Endothelial cell of hepatic sinusoid (primary cell): ENCODE measurements around the gene NANOS2.

Experiments used
- in situ Hi-C: cut with HindIII; loops from 2 replicates; pipeline ENCODE4 v1.10.0; 2017; ENCODE audit warnings: low sequenced_read_pairs

The NANOS2 gene

GRCh38 chr19:45913874-45914830 lies at the start of gene NANOS2:
NANOS2 (minus strand) TSS chr19:45914778; CDS start chr19:45914693, 85 bp downstream.
- in situ Hi-C loops, result no loop called here

GRCh38 chr19:45962021-45962420 lies 47.4 kb upstream of the NANOS2 start:
- in situ Hi-C loops, result no loop called here

- in situ Hi-C loops, result no loop called here
Measured at GRCh38 chr19:45960595-45961235, 46.1 kb upstream of the NANOS2 start.

GRCh38 chr19:45959517-45960025 lies 45.0 kb upstream of the NANOS2 start:
- in situ Hi-C loops, result loop anchor here (5.0 kb wide), 2 partner anchors 38 to 52 kb away; partner anchors contain the start of gene CCDC61

GRCh38 chr19:45958769-45959516 lies 44.4 kb upstream of the NANOS2 start:
- in situ Hi-C loops, result loop anchor here (5.0 kb wide), 2 partner anchors 38 to 52 kb away; partner anchors contain the start of gene CCDC61

- in situ Hi-C loops, result loop anchor here (5.0 kb wide), 2 partner anchors 39 to 51 kb away; partner anchors contain the start of gene CCDC61
Measured at GRCh38 chr19:45958320-45958719, 43.7 kb upstream of the NANOS2 start.

- in situ Hi-C loops, result loop anchor here (5.0 kb wide), 2 partner anchors 41 to 49 kb away; partner anchors contain the start of gene CCDC61
Measured at GRCh38 chr19:45955905-45956608, 41.5 kb upstream of the NANOS2 start.

- in situ Hi-C loops, result no loop called here
Measured at GRCh38 chr19:45954156-45954555, 39.6 kb upstream of the NANOS2 start.

GRCh38 chr19:45953676-45954075 lies 39.1 kb upstream of the NANOS2 start:
- in situ Hi-C loops, result no loop called here

GRCh38 chr19:45952686-45953505 lies 38.3 kb upstream of the NANOS2 start:
- in situ Hi-C loops, result no loop called here

- in situ Hi-C loops, result no loop called here
Measured at GRCh38 chr19:45952341-45952685, 37.7 kb upstream of the NANOS2 start.

- in situ Hi-C loops, result no loop called here
Measured at GRCh38 chr19:45947926-45948325, 33.3 kb upstream of the NANOS2 start.

- in situ Hi-C loops, result no loop called here
Measured at GRCh38 chr19:45940515-45940805, 25.9 kb upstream of the NANOS2 start.

GRCh38 chr19:45939792-45940514 lies 25.4 kb upstream of the NANOS2 start:
- in situ Hi-C loops, result no loop called here

- in situ Hi-C loops, result no loop called here
Measured at GRCh38 chr19:45938733-45939319, 24.2 kb upstream of the NANOS2 start.

GRCh38 chr19:45935267-45935666 lies 20.7 kb upstream of the NANOS2 start:
- in situ Hi-C loops, result no loop called here

GRCh38 chr19:45934551-45935230 lies 20.1 kb upstream of the NANOS2 start:
- in situ Hi-C loops, result no loop called here

- in situ Hi-C loops, result no loop called here
Measured at GRCh38 chr19:45933759-45934158, 19.2 kb upstream of the NANOS2 start.
